ENCODE results near the gene C3. TPM values are rescaled to one million over a fixed set of nuclear protein-coding genes. Genes with fewer than 3 reads are reported as not detected.
"Not testable (repeated sequence)": the region's sequence is repeated elsewhere in the genome, so short reads cannot be mapped to it uniquely, and the experiment has no call there.

Gene C3
- total and polyA plus RNA-seq, 10 donors = 5.8 to 182 (median 27.5) TPM

DNA sequence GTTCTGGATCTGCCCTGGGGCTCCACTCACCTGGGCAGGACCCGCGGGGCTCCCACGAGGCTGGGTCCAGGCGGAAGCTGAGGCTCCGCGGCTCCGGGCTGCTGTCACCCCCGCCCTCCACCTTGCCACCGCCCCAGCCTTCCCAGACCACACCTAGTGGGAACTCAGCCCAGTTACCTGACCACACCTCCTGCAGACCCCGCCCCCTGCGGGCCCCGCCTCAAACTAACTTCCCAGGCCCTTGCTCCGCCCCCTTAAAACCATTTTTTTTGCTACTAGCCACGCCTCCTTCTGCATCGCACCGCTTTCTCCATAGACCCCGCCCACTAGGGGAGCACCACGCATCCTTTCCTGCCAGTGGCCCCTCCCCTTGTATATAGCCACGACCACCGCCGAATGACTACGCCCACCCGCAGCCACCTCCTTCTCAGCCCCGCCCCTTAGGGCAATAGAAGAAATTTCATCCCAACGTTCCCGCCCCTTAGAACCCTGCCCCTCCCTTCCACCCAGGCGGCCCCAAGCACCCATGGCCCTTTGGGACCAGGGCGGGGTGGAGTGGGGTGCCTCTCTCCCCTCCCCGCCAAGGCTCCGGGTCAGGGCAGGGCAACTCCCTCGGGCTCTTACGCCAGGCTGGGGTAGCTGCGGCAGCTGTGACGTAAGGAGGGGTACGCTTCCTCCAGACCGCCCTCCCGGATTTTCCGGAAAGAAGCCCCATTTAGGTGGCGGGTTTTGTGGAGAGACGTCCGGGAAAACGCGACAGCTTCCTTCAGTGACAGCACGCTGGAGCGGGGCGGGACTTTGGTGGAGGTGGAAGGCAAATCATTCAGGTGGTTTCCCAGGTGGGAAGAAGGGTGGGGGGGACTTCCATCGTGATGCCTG lies 47.1 kb upstream of the C3 start, which contains the start of gene SH2D3A:
Gene SH2D3A (minus strand): TSS at position 79 of the 879 bp plus-strand sequence. CDS start 3,687 bp downstream, outside the sequence.
- Histone ChIP-seq H3K27ac (peak within 1 kb of the TSS; percentile 58 to 93 (median 86)), H3K4me3 (peak within 1 kb of the TSS; percentile 45 to 78 (median 54)), H3K27me3 (replicated peaks in 1 of 7) (peaks cover 0 to 31% (median 0%) of the 10 kb centered on the region in 7 donors), H3K4me1 (peaks cover 6 to 62% (median 41%) of the 10 kb centered on the region in 6 donors), H3K9me3 (no peaks in the 10 kb centered on the region), H3K36me3 (peaks cover 0 to 9% (median 0%) of the 10 kb centered on the region in 6 donors)
- intact Hi-C loops (cut with DNase I; ENCODE audit: low total_unique reads) = no loop called here
- peak; percentile 98 for DNase-seq
- 2 to 3% (median 2%) methylated on average over 35 to 47 of the region's 47 CpGs for WGBS, 5 donors
- TF ChIP-seq POLR2AphosphoS5 (IDR thresholded peaks at IDR 0.05) (peak; percentile 71 to 80 (median 78)), POLR2A (IDR thresholded peaks at IDR 0.05) (no peak)
- TF ChIP-seq, protein P1, sequence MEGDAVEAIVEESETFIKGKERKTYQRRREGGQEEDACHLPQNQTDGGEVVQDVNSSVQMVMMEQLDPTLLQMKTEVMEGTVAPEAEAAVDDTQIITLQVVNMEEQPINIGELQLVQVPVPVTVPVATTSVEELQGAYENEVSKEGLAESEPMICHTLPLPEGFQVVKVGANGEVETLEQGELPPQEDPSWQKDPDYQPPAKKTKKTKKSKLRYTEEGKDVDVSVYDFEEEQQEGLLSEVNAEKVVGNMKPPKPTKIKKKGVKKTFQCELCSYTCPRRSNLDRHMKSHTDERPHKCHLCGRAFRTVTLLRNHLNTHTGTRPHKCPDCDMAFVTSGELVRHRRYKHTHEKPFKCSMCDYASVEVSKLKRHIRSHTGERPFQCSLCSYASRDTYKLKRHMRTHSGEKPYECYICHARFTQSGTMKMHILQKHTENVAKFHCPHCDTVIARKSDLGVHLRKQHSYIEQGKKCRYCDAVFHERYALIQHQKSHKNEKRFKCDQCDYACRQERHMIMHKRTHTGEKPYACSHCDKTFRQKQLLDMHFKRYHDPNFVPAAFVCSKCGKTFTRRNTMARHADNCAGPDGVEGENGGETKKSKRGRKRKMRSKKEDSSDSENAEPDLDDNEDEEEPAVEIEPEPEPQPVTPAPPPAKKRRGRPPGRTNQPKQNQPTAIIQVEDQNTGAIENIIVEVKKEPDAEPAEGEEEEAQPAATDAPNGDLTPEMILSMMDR (IDR thresholded peaks at IDR 0.05 in 8 of 11, conservative IDR thresholded peaks at IDR 0.05 in 3 of 11) = peak in 8 of 11 experiments; percentile 17 to 56 (median 34)

DNA sequence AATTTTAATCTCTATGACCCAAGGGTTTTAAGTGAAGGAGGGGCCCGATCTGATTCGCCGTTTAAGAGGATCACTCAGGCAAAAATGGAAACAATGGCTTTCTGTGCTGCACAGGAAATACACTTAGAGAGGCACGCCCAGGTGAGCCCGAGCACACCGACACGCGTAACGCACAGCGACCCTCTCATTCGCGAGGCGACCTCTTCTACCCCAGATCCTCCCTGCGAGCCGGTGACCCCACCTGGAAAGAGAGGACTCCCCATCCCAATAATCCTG lies 46.6 kb upstream of the C3 start:
- no peak for TF ChIP-seq POLR2A (IDR thresholded peaks at IDR 0.05)
- no peak for DNase-seq
- Histone ChIP-seq H3K27me3 (replicated peaks in 1 of 7) (peaks cover 0 to 31% (median 0%) of the 10 kb centered on the region in 7 donors), H3K27ac (peak overlapping the region; percentile 58 to 93 (median 86)), H3K4me1 (peaks cover 6 to 57% (median 37%) of the 10 kb centered on the region in 6 donors), H3K36me3 (peaks cover 0 to 11% (median 0%) of the 10 kb centered on the region in 6 donors), H3K4me3 (peak overlapping the region; percentile 45 to 78 (median 54)), H3K9me3 (no peaks in the 10 kb centered on the region)
- intact Hi-C loops (cut with DNase I; ENCODE audit: low total_unique reads) = no loop called here
- WGBS, 5 donors = 0 to 2% (median 1%) methylated on average over 13 to 15 of the region's 15 CpGs

DNA sequence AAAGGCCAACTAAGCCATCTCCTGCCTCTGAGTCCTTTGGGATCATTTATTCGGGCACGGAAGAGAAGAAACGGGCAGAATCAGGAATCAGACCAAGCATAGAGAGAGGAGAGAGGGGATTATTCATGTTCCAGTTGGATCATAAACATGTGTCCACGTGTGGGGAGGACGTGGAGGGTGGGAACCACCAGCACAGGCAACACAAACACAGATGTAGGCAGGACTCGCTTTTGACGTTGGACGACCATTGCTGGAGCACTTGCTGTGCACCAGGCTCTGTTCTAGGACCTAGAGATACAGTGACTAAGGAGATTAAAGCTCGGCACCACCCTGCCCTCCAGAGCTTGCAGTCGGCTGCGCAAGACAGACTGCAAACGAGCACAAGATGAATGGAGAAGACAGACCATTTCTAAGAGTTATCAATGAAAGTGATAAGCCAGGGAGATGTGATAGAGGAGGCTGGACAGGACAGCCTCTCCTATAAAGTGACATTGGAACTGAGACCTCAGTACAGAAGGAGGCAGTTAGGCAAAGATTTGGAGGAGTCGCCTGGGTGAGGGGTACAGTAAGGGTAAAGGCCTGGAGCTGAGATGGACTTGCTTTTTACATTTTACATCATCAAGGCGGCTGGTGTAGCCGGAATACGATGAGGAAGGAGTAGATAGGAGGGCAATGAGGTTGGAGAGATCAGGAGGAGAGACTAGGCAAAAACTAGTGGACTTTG lies 46.1 kb upstream of the C3 start:
- peak overlapping the region; percentile 45 to 78 (median 54) for H3K4me3 ChIP-seq
- TF ChIP-seq POLR2A (IDR thresholded peaks at IDR 0.05) (no peak), POLR2AphosphoS5 (IDR thresholded peaks at IDR 0.05) (no peak)
- TF ChIP-seq, protein P1 (IDR thresholded peaks at IDR 0.05 in 8 of 11, conservative IDR thresholded peaks at IDR 0.05 in 3 of 11) = no peak
- peaks cover 0 to 12% (median 0%) of the 10 kb centered on the region in 6 donors for H3K36me3 ChIP-seq
- no peaks in the 10 kb centered on the region for H3K9me3 ChIP-seq
- peak overlapping the region; percentile 58 to 93 (median 86) for H3K27ac ChIP-seq
- no peak for DNase-seq
- WGBS, 5 donors = 51 to 62% (median 54%) methylated on average over 16 of the region's 16 CpGs
- intact Hi-C loops (cut with DNase I; ENCODE audit: low total_unique reads) = no loop called here
- H3K27me3 ChIP-seq (replicated peaks in 1 of 7) = peaks cover 0 to 31% (median 0%) of the 10 kb centered on the region in 7 donors
- H3K4me1 ChIP-seq = peaks cover 6 to 52% (median 34%) of the 10 kb centered on the region in 6 donors

DNA sequence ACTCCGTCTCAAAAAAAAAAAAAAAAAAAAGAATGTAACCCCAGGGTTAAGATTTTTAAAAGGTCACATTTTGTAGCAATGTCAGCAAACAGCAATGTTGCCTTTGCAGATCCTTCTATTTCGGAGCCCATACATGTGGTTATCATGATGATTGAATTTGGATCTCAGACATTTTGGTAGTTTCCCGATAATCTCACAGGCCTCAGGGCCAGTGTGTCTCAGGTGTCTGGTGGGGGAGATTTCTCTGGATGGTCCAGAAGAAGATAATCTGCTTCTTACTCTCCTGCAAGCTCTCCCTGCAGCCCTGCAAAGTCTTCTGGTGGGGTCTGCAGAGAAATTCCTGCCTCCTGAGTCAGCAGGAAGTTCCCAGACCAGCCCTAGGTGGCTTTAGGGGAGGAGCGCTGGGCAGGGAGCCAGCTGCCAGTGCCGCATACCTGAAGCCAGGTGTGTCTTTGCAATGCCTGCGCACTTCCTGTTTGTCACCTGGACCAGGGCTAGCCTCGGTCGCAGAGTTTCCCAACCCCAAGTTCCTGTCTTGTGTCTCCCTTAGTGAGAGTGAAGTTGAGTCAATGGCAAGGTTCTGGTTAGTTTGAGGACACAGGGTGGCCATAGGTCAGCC lies 45.4 kb upstream of the C3 start:
- Histone ChIP-seq H3K36me3 (peaks cover 0 to 17% (median 0%) of the 10 kb centered on the region in 6 donors), H3K27me3 (replicated peaks in 1 of 7) (peaks cover 0 to 31% (median 0%) of the 10 kb centered on the region in 7 donors), H3K4me1 (peaks cover 6 to 48% (median 33%) of the 10 kb centered on the region in 6 donors), H3K27ac (peak overlapping the region in 5 of 8 donors; percentile 76 to 93 (median 90)), H3K4me3 (peak overlapping the region in 3 of 8 donors; percentile 54 to 78 (median 55)), H3K9me3 (peaks cover 0 to 4% (median 0%) of the 10 kb centered on the region in 8 donors)
- TF ChIP-seq POLR2AphosphoS5 (IDR thresholded peaks at IDR 0.05) (no peak), POLR2A (IDR thresholded peaks at IDR 0.05) (no peak)
- TF ChIP-seq, protein P1 (IDR thresholded peaks at IDR 0.05 in 8 of 11, conservative IDR thresholded peaks at IDR 0.05 in 3 of 11) = no peak
- intact Hi-C loops (cut with DNase I; ENCODE audit: low total_unique reads) = no loop called here
- peak; percentile 72 for DNase-seq
- 44 to 88% (median 50%) methylated on average over 4 to 8 of the region's 8 CpGs for WGBS, 5 donors

DNA sequence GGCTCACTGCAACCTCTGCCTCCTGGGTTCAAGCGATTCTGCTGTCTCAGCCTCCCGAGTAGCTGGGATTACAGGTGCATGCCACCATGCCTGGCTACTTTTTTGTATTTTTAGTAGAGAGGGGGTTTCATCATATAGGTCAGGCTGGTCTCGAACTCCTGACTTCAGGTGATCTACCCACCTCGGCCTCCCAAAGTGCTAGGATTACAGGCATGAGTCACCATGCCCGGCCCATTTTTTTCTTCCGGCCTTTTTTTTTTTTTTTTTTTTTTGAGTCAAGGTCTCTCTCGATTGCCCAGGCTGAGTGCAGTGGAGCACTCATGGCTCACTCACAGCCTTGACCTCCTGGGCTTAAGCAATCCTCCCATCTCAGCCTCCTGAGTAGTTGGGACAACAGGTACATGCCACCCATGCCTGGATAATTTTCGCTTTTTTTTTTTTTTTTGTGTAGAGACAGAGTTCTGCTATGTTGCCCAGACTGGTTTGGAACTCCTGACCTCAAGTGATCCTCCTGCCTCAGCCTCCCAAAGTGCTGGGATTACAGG lies 41.9 kb upstream of the C3 start:
- H3K4me1 ChIP-seq = peaks cover 6 to 27% (median 18%) of the 10 kb centered on the region in 6 donors
- peaks cover 0 to 24% (median 0%) of the 10 kb centered on the region in 7 donors for H3K27me3 ChIP-seq (replicated peaks in 1 of 7)
- DNase-seq; H3K4me3 ChIP-seq; H3K9me3 ChIP-seq; H3K27ac ChIP-seq; intact Hi-C loops (cut with DNase I; ENCODE audit: low total_unique reads): not testable (repeated sequence)
- H3K36me3 ChIP-seq = peaks cover 0 to 43% (median 1%) of the 10 kb centered on the region in 6 donors
- 80 to 90% (median 87%) methylated on average over 8 of the region's 8 CpGs for WGBS, 5 donors

Measured in spleen (tissue), 11 donors.